GM20000 (cell line): ENCODE data around the gene PHOX2B.

ENCODE experiments used
- DNase-seq: peaks from one replicate; pipeline ENCODE4 v3.0.0; 2012; ENCODE audit warnings: low spot score
- TF ChIP-seq, protein P1 (sequence below): IDR thresholded peaks from 2 replicates; pipeline ENCODE4 v1.5.1; 2012; ENCODE audit warnings: mild to moderate bottlenecking, control low read depth; ENCODE audit errors: extremely low read depth, missing control alignments

Gene PHOX2B

DNA sequence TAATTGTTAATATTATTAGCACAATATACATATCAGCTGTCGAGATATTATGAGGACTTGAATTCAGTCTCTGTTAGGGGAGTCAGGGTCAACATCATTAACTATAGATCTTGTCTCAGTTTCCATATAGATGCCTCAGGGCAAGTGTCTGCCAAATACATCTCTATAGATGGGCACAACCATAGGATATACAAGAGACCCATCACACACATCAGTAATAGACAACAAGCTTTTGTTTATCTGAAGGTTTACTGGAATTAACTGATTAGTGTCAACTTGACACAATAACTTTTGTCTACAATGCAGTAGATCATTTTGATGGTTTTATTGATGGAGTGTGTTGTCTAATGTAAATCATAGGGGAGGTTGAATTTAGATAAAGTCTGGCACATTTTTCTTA lies 37.1 kb upstream of the PHOX2B start:
- TF ChIP-seq, protein P1, sequence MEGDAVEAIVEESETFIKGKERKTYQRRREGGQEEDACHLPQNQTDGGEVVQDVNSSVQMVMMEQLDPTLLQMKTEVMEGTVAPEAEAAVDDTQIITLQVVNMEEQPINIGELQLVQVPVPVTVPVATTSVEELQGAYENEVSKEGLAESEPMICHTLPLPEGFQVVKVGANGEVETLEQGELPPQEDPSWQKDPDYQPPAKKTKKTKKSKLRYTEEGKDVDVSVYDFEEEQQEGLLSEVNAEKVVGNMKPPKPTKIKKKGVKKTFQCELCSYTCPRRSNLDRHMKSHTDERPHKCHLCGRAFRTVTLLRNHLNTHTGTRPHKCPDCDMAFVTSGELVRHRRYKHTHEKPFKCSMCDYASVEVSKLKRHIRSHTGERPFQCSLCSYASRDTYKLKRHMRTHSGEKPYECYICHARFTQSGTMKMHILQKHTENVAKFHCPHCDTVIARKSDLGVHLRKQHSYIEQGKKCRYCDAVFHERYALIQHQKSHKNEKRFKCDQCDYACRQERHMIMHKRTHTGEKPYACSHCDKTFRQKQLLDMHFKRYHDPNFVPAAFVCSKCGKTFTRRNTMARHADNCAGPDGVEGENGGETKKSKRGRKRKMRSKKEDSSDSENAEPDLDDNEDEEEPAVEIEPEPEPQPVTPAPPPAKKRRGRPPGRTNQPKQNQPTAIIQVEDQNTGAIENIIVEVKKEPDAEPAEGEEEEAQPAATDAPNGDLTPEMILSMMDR: no peak
- DNase-seq: no peak

DNA sequence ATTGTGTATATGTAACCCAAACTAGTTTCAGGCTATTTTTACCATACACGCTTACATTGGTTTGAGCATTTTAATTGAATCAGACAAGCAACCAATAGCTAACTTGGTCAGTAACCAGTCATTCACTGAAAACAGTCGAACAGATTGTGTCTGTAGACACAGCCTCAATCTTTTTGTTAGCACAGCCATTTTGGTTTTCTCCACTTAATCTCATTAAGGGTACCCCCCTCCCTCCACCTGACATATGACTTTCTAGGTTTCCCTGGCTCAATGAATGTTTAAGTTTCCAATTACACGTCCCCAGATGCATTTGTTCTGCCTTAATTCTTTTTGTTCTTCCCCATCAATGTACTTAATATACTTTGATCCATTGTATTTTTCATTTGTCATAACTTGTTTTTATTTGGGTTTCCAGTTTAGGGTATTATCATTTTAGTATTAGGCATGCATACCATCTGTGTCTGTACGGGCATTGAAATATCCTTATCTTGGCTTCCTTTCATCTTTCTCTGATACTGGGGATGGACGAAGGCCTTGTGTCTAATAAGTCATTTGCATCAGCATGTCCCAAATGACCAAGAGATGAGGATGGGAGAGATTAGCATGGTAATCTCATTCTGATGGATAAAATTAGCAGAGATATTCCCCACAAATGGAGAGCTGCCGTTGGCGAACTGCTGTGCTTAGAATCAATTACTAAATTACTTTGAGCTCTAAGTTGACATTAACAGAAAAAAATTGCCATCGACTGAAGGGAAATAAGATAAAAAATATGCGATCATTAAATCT lies 35.9 kb upstream of the PHOX2B start:
- TF ChIP-seq, protein P1: no peak
- no peak for DNase-seq

DNA sequence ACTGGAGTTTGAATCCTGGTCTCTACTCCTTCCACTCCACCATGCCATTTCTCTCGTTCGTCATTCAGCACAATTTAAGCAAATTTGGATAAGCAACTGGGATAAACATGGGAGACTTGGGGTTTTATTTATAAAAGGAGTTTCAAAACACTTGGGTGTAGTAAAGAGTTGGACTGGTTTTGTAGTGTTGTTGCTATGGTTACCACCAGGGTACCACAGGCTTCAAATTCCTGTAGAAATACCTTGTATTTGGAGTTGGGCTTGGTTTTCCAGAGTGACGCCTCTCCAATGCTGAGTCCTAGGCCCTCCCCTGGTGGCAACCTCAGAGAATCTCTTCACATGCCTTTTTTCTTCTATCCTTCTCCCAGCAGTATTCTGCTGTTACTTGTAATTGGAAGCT lies 27.9 kb upstream of the PHOX2B start:
- TF ChIP-seq, protein P1: no peak

DNA sequence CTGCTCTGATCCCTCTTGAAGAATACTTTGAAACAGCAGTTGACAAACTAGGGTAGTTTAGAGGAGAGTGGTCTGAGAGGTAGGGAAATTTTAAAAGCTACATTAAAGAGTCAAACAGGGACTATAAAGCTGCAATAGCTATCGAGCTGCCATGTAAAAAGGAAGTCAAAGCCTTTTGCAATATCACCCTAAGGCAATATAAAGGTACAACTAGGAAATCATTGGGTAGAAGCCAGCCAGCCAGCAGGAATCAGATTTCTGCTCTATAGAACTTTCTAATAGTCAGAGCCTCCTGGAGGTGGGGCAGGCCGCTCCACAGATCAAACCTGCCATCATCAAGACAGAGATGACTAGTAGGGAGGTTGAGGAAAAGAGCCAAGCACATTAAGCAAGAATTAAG lies 15.2 kb upstream of the PHOX2B start:
- DNase-seq: no peak

More for the DNA sequence above, 27.9 kb upstream of the PHOX2B start:
- no peak for DNase-seq

DNA sequence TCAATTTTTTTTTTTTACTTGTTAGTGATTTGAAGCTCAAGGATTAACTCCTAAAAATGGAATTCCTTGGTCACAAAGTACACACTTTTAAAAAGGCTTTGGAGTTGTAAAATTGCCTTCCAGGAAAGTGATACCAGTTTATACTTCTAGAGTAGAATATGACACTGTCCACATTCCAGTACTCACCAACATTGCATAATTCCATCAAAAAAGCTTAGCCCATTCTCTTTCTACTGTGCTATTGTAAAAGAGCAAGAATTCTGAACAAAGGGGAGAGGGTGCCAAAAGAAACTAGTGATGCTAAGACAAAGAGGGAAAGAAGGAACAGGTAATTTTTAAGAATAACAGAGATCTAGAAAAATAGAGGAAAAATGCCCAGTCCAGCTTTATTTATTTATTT lies 10.4 kb upstream of the PHOX2B start:
- no peak for DNase-seq
- TF ChIP-seq, protein P1: no peak

More for the DNA sequence above, 15.2 kb upstream of the PHOX2B start:
- TF ChIP-seq, protein P1: no peak

DNA sequence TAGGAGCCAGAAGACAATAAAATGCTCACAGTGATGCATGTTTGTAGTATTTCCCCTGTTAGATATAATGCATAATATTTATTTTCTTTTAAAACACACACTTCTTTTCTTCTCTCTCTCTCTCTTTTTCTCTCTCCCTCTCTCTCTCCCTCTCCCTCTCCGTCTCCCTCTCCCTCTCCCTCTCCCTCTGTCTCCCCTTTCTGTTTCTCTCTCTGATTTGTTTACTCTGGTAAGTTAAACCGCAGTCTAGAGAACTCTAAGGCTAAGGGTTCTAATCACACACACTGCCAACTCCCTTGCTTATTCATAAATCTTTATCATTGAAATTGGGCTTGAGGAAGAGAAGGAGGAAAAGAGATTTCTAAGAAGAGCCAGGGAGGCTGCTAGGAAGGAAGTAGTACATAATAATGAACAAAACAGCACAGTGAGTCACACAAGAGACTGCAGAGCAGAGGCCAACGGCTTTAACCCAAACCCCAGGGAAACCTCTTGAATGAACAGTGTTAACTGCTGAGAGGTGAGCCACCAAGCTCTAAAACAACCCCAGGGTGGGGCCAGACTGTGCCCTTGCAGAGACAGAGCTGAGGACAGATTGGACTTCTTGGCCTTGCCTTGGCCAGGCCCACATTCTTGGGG lies 9.1 kb upstream of the PHOX2B start:
- TF ChIP-seq, protein P1: no peak
- DNase-seq: no peak

DNA sequence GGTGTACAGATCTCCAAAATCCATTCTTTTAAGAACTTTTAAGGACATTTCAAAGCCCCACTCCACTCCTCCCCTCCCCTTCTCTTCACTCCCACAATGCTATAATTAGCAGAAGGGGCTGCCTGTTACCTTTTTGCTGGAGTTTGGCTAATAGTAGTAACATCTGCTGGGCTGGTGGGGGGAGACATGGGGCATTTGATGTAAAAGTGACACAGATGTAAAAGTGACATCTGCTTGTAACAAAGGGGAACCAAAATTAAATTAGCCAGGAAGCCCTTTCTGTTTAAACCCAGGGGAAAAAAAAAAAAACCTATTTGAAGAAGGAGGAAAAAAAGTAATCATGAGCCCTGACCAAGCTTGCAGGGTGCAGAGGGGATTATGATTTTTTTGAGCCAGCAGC lies 5.4 kb upstream of the PHOX2B start:
- DNase-seq: no peak
- TF ChIP-seq, protein P1: no peak
